Neuronal stem cell (in vitro differentiated cells): ENCODE data around the gene ALLC.

Experiments
- DNase-seq: peaks from one replicate; pipeline ENCODE4 v3.0.0-alpha.2; 2013; ENCODE audit warnings: low spot score
- H2AFZ ChIP-seq: one replicate; pipeline ENCODE4 v1.6.1; 2013; ENCODE audit warnings: mild to moderate bottlenecking, low read length, inconsistent platforms
- H2AK5ac ChIP-seq: 2 replicates; pipeline ENCODE4 v1.6.1; 2013; ENCODE audit warnings: low read depth, mild to moderate bottlenecking, inconsistent platforms, low read length, moderate library complexity, mixed read lengths
- H2BK120ac ChIP-seq: 2 replicates; pipeline ENCODE4 v1.6.1; 2013; ENCODE audit warnings: low read depth, mild to moderate bottlenecking, inconsistent platforms, low read length, moderate library complexity, mixed read lengths
- H2BK12ac ChIP-seq: one replicate; pipeline ENCODE4 v1.6.1; 2013; ENCODE audit warnings: low read length, inconsistent platforms
- H2BK15ac ChIP-seq: 2 replicates; pipeline ENCODE4 v1.6.1; 2013; ENCODE audit warnings: mild to moderate bottlenecking, low read length, inconsistent platforms, mixed read lengths
- H2BK5ac ChIP-seq: one replicate; pipeline ENCODE4 v1.6.1; 2013; ENCODE audit warnings: inconsistent platforms, mild to moderate bottlenecking, low read length, moderate library complexity
- H3K14ac ChIP-seq: one replicate; pipeline ENCODE4 v1.6.1; 2013; ENCODE audit warnings: low read length, inconsistent platforms
- H3K18ac ChIP-seq: 2 replicates; pipeline ENCODE4 v1.6.1; 2013; ENCODE audit warnings: low read length, inconsistent platforms
- H3K23ac ChIP-seq: 2 replicates; pipeline ENCODE4 v1.6.1; 2013; ENCODE audit warnings: low read depth, mild to moderate bottlenecking, mixed read lengths, low read length, inconsistent platforms; ENCODE audit not compliant: poor library complexity
- H3K27ac ChIP-seq: replicated peaks from 3 replicates; pipeline ENCODE4 v1.5.1; 2013; ENCODE audit warnings: low read length, inconsistent platforms
- H3K27me3 ChIP-seq, 3 experiments: 2 replicates each; pipeline ENCODE4 v1.6.1; 2013; ENCODE audit warnings: low read length in 3 of 3, mild to moderate bottlenecking in 2 of 3, inconsistent platforms in 1 of 3, low read depth in 1 of 3, mixed read lengths in 1 of 3, moderate library complexity in 1 of 3; ENCODE audit not compliant: control insufficient read depth in 3 of 3, insufficient read depth in 3 of 3
- H3K36me3 ChIP-seq, 2 donors: replicated peaks in 1 of 2; 2 replicates each; pipeline ENCODE4 v1.6.1; 2013; ENCODE audit warnings: low read length in 2 of 2; ENCODE audit not compliant: control insufficient read depth in 2 of 2, insufficient read depth in 2 of 2
- H3K4ac ChIP-seq: 2 replicates; pipeline ENCODE4 v1.6.1; 2013; ENCODE audit warnings: inconsistent platforms, mild to moderate bottlenecking, low read length, moderate library complexity
- H3K4me1 ChIP-seq, 2 donors: 1 replicate in 1 of 2; 2 replicates in 1 of 2; pipeline ENCODE4 v1.6.1; 2013; ENCODE audit warnings: low read length in 2 of 2, low read depth in 1 of 2; ENCODE audit not compliant: control insufficient read depth in 2 of 2, insufficient read depth in 1 of 2
- H3K4me2 ChIP-seq: one replicate; pipeline ENCODE4 v1.6.1; 2013; ENCODE audit warnings: mild to moderate bottlenecking, low read length, inconsistent platforms; ENCODE audit not compliant: insufficient read depth, poor library complexity, severe bottlenecking
- H3K4me3 ChIP-seq, 2 donors: 2 replicates each; pipeline ENCODE4 v1.5.1; 2013; ENCODE audit warnings: low read length in 2 of 2, mild to moderate bottlenecking in 2 of 2, inconsistent platforms in 1 of 2, moderate library complexity in 1 of 2
- H3K79me1 ChIP-seq: one replicate; pipeline ENCODE4 v1.6.1; 2013; ENCODE audit warnings: low read depth, mild to moderate bottlenecking, inconsistent platforms, low read length, moderate library complexity
- H3K9ac ChIP-seq: one replicate; pipeline ENCODE4 v1.6.1; 2013; ENCODE audit warnings: mild to moderate bottlenecking, low read depth, low read length, inconsistent platforms; ENCODE audit not compliant: poor library complexity
- H3K9me3 ChIP-seq, 2 donors: replicated peaks in 1 of 2; 2 replicates each; pipeline versions ENCODE3 to v1.6.1; 2013; ENCODE audit warnings: low read length in 2 of 2, mild to moderate bottlenecking in 2 of 2, inconsistent platforms in 1 of 2, low read depth in 1 of 2, mixed read lengths in 1 of 2, moderate library complexity in 1 of 2; ENCODE audit not compliant: control insufficient read depth in 2 of 2, insufficient read depth in 1 of 2
- H4K8ac ChIP-seq: one replicate; pipeline ENCODE4 v1.6.1; 2013; ENCODE audit warnings: low read depth, mild to moderate bottlenecking, inconsistent platforms, low read length, moderate library complexity
- H4K91ac ChIP-seq: one replicate; pipeline ENCODE4 v1.6.1; 2013; ENCODE audit warnings: low read length, low read depth, mild to moderate bottlenecking, inconsistent platforms; ENCODE audit not compliant: poor library complexity
- WGBS, 2 donors: extraction: QIAGEN DNeasy Blood & Tissue Kit; methylation state at CpG; one replicate each; pipeline ENCODE4 v1.1.7; 2013; ENCODE audit warnings: missing lambda C conversion rate in 2 of 2, mixed read lengths in 1 of 2; ENCODE audit not compliant: insufficient read length in 2 of 2, insufficient replicate concordance in 1 of 2; ENCODE audit errors: extremely low coverage in 2 of 2; 5-methylcytosine and 5-hydroxymethylcytosine counted together

Gene ALLC

DNA sequence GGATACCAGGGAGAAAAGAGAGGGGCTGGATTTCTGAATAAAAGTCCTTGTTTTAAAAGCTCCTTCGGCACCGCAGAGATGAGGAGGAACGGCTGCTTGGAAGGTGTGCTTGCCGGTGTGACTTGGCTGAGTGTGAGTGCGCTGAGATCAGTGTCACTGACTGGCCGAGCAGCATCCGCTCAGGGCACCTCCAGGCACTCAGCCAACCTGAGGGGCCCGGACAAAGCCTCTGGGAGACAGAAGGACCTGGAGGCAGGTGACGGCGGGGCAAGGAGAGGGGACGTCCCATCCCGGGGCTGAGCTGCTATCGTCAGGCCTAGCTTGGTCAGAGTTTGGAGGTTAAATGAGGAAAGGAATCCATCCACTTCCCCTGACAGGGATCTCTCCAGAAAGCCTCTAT lies 16.8 kb upstream of the ALLC start:
- Histone ChIP-seq H3K18ac (no peak overlapping the region), H3K9ac (no peak overlapping the region), H2AFZ (no peak overlapping the region), H3K23ac (no peak overlapping the region), H2BK120ac (no peak overlapping the region), H2BK15ac (no peak overlapping the region), H3K9me3 (no peaks in the 10 kb centered on the region), H3K79me1 (peaks cover 1% of the 10 kb centered on the region), H3K4me2 (no peak overlapping the region), H2BK5ac (no peak overlapping the region), H3K4ac (no peak overlapping the region), H3K36me3 (no peaks in the 10 kb centered on the region), H3K27me3 (peaks cover 0 to 3% (median 0%) of the 10 kb centered on the region in 3 experiments), H3K14ac (no peak overlapping the region), H2AK5ac (no peak overlapping the region), H3K4me3 (no peak overlapping the region), H3K27ac (no peak overlapping the region), H4K8ac (peak overlapping the region; percentile 23), H2BK12ac (no peak overlapping the region), H4K91ac (no peak overlapping the region), H3K4me1 (no peaks in the 10 kb centered on the region)
- WGBS, 2 donors = no CpG with 5 or more reads among the region's 13 CpGs
- no peak for DNase-seq

- no peak overlapping the region for H3K27ac ChIP-seq
- peaks cover 1% of the 10 kb centered on the region for H3K79me1 ChIP-seq
- H3K23ac ChIP-seq = peak overlapping the region; percentile 12
- peak overlapping the region; percentile 42 for H2AFZ ChIP-seq
- no peak overlapping the region for H2BK12ac ChIP-seq
- no peak overlapping the region for H3K14ac ChIP-seq
- no peaks in the 10 kb centered on the region for H3K9me3 ChIP-seq
- peak overlapping the region; percentile 52 for H4K8ac ChIP-seq
- H2BK120ac ChIP-seq = no peak overlapping the region
- WGBS, 2 donors = no CpG with 5 or more reads among the region's 26 CpGs
- DNase-seq = no peak
- H3K36me3 ChIP-seq = no peaks in the 10 kb centered on the region
- H3K18ac ChIP-seq = peak overlapping the region; percentile 31
- no peak overlapping the region for H3K4ac ChIP-seq
- H3K4me2 ChIP-seq = no peak overlapping the region
- H2BK5ac ChIP-seq = no peak overlapping the region
- no peak overlapping the region for H3K4me3 ChIP-seq
- H2BK15ac ChIP-seq = no peak overlapping the region
- peaks cover 0 to 3% (median 0%) of the 10 kb centered on the region in 3 experiments for H3K27me3 ChIP-seq
- no peaks in the 10 kb centered on the region for H3K4me1 ChIP-seq
- H4K91ac ChIP-seq = no peak overlapping the region
- H3K9ac ChIP-seq = no peak overlapping the region
- no peak overlapping the region for H2AK5ac ChIP-seq
Observed at GRCh38 chr2:3641841-3642421, 16.1 kb upstream of the ALLC start.

DNA sequence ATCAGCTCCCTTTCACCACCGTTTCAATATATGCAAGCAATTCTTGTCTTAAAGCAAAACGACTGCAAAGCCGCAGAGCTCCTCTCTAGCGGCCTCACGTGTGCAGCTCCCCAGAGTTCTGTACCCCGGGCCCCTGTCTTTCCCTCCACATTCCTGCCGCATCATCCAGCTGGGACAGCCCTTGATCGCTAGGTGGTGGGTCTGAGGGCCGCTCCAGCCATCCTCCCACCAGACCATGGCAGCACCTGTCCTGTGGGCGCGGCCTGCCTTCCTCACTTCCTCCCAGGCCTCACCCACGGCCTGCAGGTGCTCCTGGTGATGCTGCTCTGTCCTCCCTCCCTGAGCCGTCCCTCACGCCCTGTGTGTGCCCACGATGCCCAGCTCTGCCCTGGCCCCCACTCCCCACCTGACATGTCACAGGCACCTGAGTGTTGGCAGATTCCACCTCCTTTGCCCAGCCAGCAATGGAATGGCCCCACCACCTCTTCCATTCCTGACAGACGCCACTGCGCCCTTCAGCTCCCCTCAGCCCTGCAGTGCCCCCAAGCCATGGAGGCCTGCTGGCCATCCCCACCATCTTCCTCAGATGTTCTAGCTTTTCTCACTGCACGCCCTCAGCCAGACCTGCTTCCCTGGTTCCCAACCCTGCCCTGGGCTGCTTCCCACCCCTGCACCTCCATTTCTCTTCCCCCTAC lies 15.3 kb upstream of the ALLC start:
- H2BK15ac ChIP-seq = peak overlapping the region; percentile 55
- no peak overlapping the region for H2BK12ac ChIP-seq
- H2BK5ac ChIP-seq = no peak overlapping the region
- no peak overlapping the region for H3K4me2 ChIP-seq
- peak overlapping the region; percentile 36 for H3K9ac ChIP-seq
- peak overlapping the region; percentile 59 for H3K18ac ChIP-seq
- H3K9me3 ChIP-seq = no peaks in the 10 kb centered on the region
- no CpG with 5 or more reads among the region's 18 CpGs for WGBS, 2 donors
- H3K4me3 ChIP-seq = no peak overlapping the region
- H3K4ac ChIP-seq = no peak overlapping the region
- no peak for DNase-seq
- H3K14ac ChIP-seq = no peak overlapping the region
- no peak overlapping the region for H3K27ac ChIP-seq
- no peaks in the 10 kb centered on the region for H3K36me3 ChIP-seq
- no peaks in the 10 kb centered on the region for H3K4me1 ChIP-seq
- peak overlapping the region; percentile 95 for H2AK5ac ChIP-seq
- H4K91ac ChIP-seq = no peak overlapping the region
- H3K27me3 ChIP-seq = no peaks in the 10 kb centered on the region
- peak overlapping the region; percentile 83 for H3K23ac ChIP-seq
- peaks cover 1% of the 10 kb centered on the region for H3K79me1 ChIP-seq
- peak overlapping the region; percentile 19 for H4K8ac ChIP-seq
- no peak overlapping the region for H2BK120ac ChIP-seq
- peak overlapping the region; percentile 42 for H2AFZ ChIP-seq

- Histone ChIP-seq H2BK5ac (no peak overlapping the region), H3K4me3 (peak overlapping the region in 1 of 2 donors; percentile 57), H3K23ac (peak overlapping the region; percentile 62), H2AK5ac (peak overlapping the region; percentile 82), H2BK120ac (peak overlapping the region; percentile 24), H4K8ac (peak overlapping the region; percentile 48), H2AFZ (peak overlapping the region; percentile 35), H4K91ac (peak overlapping the region; percentile 22), H3K9ac (peak overlapping the region; percentile 35), H3K4me2 (no peak overlapping the region), H3K4me1 (no peaks in the 10 kb centered on the region), H3K9me3 (no peaks in the 10 kb centered on the region), H3K79me1 (peaks cover 1% of the 10 kb centered on the region), H3K18ac (peak overlapping the region; percentile 44), H3K27ac (no peak overlapping the region), H3K4ac (no peak overlapping the region), H3K14ac (no peak overlapping the region), H2BK12ac (no peak overlapping the region), H3K27me3 (no peaks in the 10 kb centered on the region), H2BK15ac (peak overlapping the region; percentile 62), H3K36me3 (no peaks in the 10 kb centered on the region)
- no peak for DNase-seq
- no CpG with 5 or more reads among the region's 48 CpGs for WGBS, 2 donors
Observed at GRCh38 chr2:3643371-3644245, 14.4 kb upstream of the ALLC start.
